ENCODE results near the gene SNX22. TPM values are rescaled to one million over a fixed set of nuclear protein-coding genes. Genes with fewer than 3 reads are reported as not detected.

Gene SNX22
- total and polyA plus RNA-seq, 2 of the 8 experiments (the other 6 are each of a cell fraction or from before 2014, with no cell fraction given), result 4.9 TPM

GRCh38 chr15:64163659-64164362 is 12.3 kb downstream of the SNX22 start:
- Histone ChIP-seq H2BK15ac (ENCODE audit: low read length) (no peak overlapping the region), H3K56ac (replicated peaks; ENCODE audit: insufficient read length, low read depth, low read length) (no peak overlapping the region), H2BK120ac (replicated peaks; ENCODE audit: low read depth, low read length) (no peak overlapping the region), H4K20me1 (replicated peaks in 1 of 2; ENCODE audit: control insufficient read depth in 1 of 2, insufficient read depth in 2 of 2, low read length in 2 of 2) (peaks cover 0 to 7% of the 10 kb centered on the region in 2 experiments), H3K9me3 (ENCODE audit: insufficient read depth in 2 of 2, low read depth in 1 of 2, low read length in 1 of 2) (no peaks in the 10 kb centered on the region), H2BK5ac (ENCODE audit: low read depth, low read length) (no peak overlapping the region), H3K23me2 (ENCODE audit: low read depth, low read length) (peaks cover 3% of the 10 kb centered on the region; the same call in 1 of the 2 replicates), H3K4me1 (replicated peaks in 1 of 4; ENCODE audit: control insufficient read depth in 3 of 4, insufficient read depth in 4 of 4, low read length in 3 of 4) (peaks cover 0 to 13% (median 5%) of the 10 kb centered on the region in 4 experiments), H3K14ac (ENCODE audit: insufficient read length) (no peak overlapping the region), H3K36me3 (ENCODE audit: control insufficient read depth in 2 of 4, insufficient read depth in 4 of 4, low read length in 3 of 4) (peaks cover 11 to 20% (median 16%) of the 10 kb centered on the region in 4 experiments), H3K79me2 (ENCODE audit: control insufficient read depth in 1 of 2, insufficient read depth in 2 of 2, low read length in 2 of 2) (peaks cover 0 to 9% of the 10 kb centered on the region in 2 experiments; a peak in 2 of 4 replicates), H3K27me3 (replicated peaks in 1 of 4; ENCODE audit: control insufficient read depth in 3 of 4, extremely low read depth in 1 of 4, insufficient read depth in 3 of 4, low read length in 3 of 4) (no peaks in the 10 kb centered on the region), H2AK5ac (ENCODE audit: low read depth, low read length) (no peak overlapping the region), H3K9ac (replicated peaks in 1 of 4; ENCODE audit: extremely low read depth in 1 of 4, low read depth in 3 of 4, low read length in 3 of 4) (no peak overlapping the region), H2AFZ (ENCODE audit: low read length) (peak overlapping the region; percentile 96), H2BK12ac (ENCODE audit: low read depth, low read length) (no peak overlapping the region), H3K4me2 (ENCODE audit: insufficient read depth in 1 of 2, low read depth in 2 of 2, low read length in 2 of 2) (peak overlapping the region; percentile 74 to 81), H3K4me3 (ENCODE audit: extremely low read depth in 1 of 4, insufficient read depth in 2 of 4, low read depth in 3 of 4, low read length in 4 of 4) (peak overlapping the region; percentile 19 to 88 (median 38); a peak in 5 of 8 replicates), H4K91ac (replicated peaks; ENCODE audit: insufficient read length, low read length) (no peak overlapping the region), H2BK20ac (ENCODE audit: low read length) (no peak overlapping the region), H3K79me1 (ENCODE audit: low read depth, low read length) (no peaks in the 10 kb centered on the region), H3K4ac (replicated peaks; ENCODE audit: insufficient read length, low read depth, low read length) (no peak overlapping the region), H3K23ac (ENCODE audit: insufficient read length) (no peak overlapping the region), H4K8ac (ENCODE audit: extremely low read depth, insufficient read depth, low read length) (no peak overlapping the region), H3K27ac (ENCODE audit: low read depth, low read length) (no peak overlapping the region), H3K18ac (ENCODE audit: extremely low read depth, low read length) (no peak overlapping the region), H4K5ac (ENCODE audit: insufficient read length, low read depth, low read length) (no peak overlapping the region)
- CTCF ChIA-PET (ENCODE audit: partially characterized antibody), result interaction anchor here (0.6 to 3.3 kb wide), 11 partner anchors 8 to 884 kb away, joined by 3 to 23 read pairs (median 3); partner anchors contain the start of genes SNX22 and TRIP4
- 72% methylated on average over 14 of the region's 14 CpGs; no CpG with 5 or more reads in 1 of the 2 experiments for WGBS, 2 experiments (ENCODE audit: extremely low coverage in 1 of 2, insufficient coverage in 1 of 2, insufficient read length in 1 of 2, insufficient replicate concordance in 2 of 2, low coverage in 1 of 2, low lambda C conversion rate in 2 of 2, missing lambda C conversion rate in 1 of 2)
- DNase-seq (ENCODE audit: low read depth in 1 of 2, low spot score in 2 of 2) (no peak), FAIRE-seq (no peak)
- POLR2A ChIA-PET (ENCODE audit: partially characterized antibody), result interaction anchor here (0.8 to 3.5 kb wide), 9 partner anchors 8 to 525 kb away, joined by 3 to 34 read pairs (median 3); partner anchors contain the start of gene PCLAF
- no peak for TF ChIP-seq SUZ12 (IDR thresholded peaks at IDR 0.05; ENCODE audit: low read length)
- TF ChIP-seq CEBPB (IDR thresholded peaks at IDR 0.05; ENCODE audit: low read depth, low read length), result peak; percentile 43; the same call in 1 of the 2 replicates
